Measurements from ENCODE around the gene RBBP4. TPM values are rescaled to one million over a fixed set of nuclear protein-coding genes. Genes with fewer than 3 reads are reported as not detected.
"Not testable (repeated sequence)": the region's sequence is repeated elsewhere in the genome, so short reads cannot be mapped to it uniquely, and the experiment has no call there.

The RBBP4 gene
- total RNA-seq, 1 experiment from 2014 or later = 279 TPM

- intact Hi-C loops (cut with micrococcal nuclease) = no loop called here
- Histone ChIP-seq H3K79me2 (ENCODE audit: insufficient read depth, low read length) (no peaks in the 10 kb centered on the region), H3K27ac (ENCODE audit: low read depth, low read length) (no peak overlapping the region), H3K4me2 (ENCODE audit: low read length) (no peak overlapping the region), H2AFZ (ENCODE audit: low read depth, low read length, poor library complexity, severe bottlenecking) (no peak overlapping the region), H3K36me3 (ENCODE audit: control insufficient read depth in 1 of 2, insufficient read depth in 2 of 2, low read length in 2 of 2) (no peaks in the 10 kb centered on the region), H3K4me1 (ENCODE audit: control insufficient read depth in 1 of 2, insufficient read depth in 2 of 2, low read length in 2 of 2) (peaks cover 15 to 28% of the 10 kb centered on the region in 2 experiments), H3K9me2 (ENCODE audit: insufficient read depth) (no peaks in the 10 kb centered on the region), H3K4me3 (replicated peaks in 1 of 2; ENCODE audit: low read depth in 1 of 2, low read length in 2 of 2) (no peak overlapping the region), H4K20me1 (ENCODE audit: insufficient read depth) (no peaks in the 10 kb centered on the region), H3K9ac (ENCODE audit: low read length) (no peak overlapping the region), H3K27me3 (ENCODE audit: insufficient read depth, low read length) (no peaks in the 10 kb centered on the region), H3K9me3 (ENCODE audit: control insufficient read depth in 1 of 2, insufficient read depth in 1 of 2, low read depth in 1 of 2, low read length in 2 of 2) (no peaks in the 10 kb centered on the region)
- ATAC-seq (no peak), DNase-seq (ENCODE audit: low read depth, low spot score) (no peak)
- TF ChIP-seq, protein P1, sequence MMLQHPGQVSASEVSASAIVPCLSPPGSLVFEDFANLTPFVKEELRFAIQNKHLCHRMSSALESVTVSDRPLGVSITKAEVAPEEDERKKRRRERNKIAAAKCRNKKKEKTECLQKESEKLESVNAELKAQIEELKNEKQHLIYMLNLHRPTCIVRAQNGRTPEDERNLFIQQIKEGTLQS (IDR thresholded peaks at IDR 0.05) = no peak
- peak in 2 of 3 experiments; percentile 4 to 16; a peak in 2 of 6 replicates for TF ChIP-seq CTCF (IDR thresholded peaks at IDR 0.05 in 2 of 3, conservative IDR thresholded peaks at IDR 0.05 in 1 of 3; ENCODE audit: borderline replicate concordance in 1 of 3, insufficient read depth in 1 of 3, low read depth in 2 of 3, low read length in 2 of 3)
- no peak for TF ChIP-seq CEBPB (IDR thresholded peaks at IDR 0.05; ENCODE audit: low read depth)
- no TSS peak for BruUV-seq (replicated peaks)
- CTCF ChIA-PET = interaction anchor here (1.3 kb wide), 1 partner anchor 64 kb away, joined by 8 read pairs; no protein-coding TSS in a partner anchor
- POLR2A ChIA-PET = no interaction called here
- RAD21 ChIA-PET (ENCODE audit: low non-redundant PET in 1 of 2, low total read pairs in 2 of 2, uncharacterized antibody in 2 of 2, unreplicated experiment in 2 of 2) = interaction anchor here (0.8 to 1.0 kb wide), 2 partner anchors 63 to 65 kb away, joined by 3 read pairs; no protein-coding TSS in a partner anchor
Measured at GRCh38 chr1:32709476-32709875, 58.5 kb downstream of the RBBP4 start.

- DNase-seq (ENCODE audit: low read depth, low spot score); H3K9me2 ChIP-seq (ENCODE audit: insufficient read depth); H3K9me3 ChIP-seq (ENCODE audit: control insufficient read depth in 1 of 2, insufficient read depth in 1 of 2, low read depth in 1 of 2, low read length in 2 of 2); H3K4me3 ChIP-seq (replicated peaks in 1 of 2; ENCODE audit: low read depth in 1 of 2, low read length in 2 of 2); H3K27ac ChIP-seq (ENCODE audit: low read depth, low read length); H2AFZ ChIP-seq (ENCODE audit: low read depth, low read length, poor library complexity, severe bottlenecking); H3K79me2 ChIP-seq (ENCODE audit: insufficient read depth, low read length); ATAC-seq; H3K27me3 ChIP-seq (ENCODE audit: insufficient read depth, low read length); intact Hi-C loops (cut with micrococcal nuclease); H4K20me1 ChIP-seq (ENCODE audit: insufficient read depth); H3K36me3 ChIP-seq (ENCODE audit: control insufficient read depth in 1 of 2, insufficient read depth in 2 of 2, low read length in 2 of 2); BruUV-seq (replicated peaks): not testable (repeated sequence)
- peak overlapping the region; percentile 76; the same call in 1 of the 2 replicates for H3K4me2 ChIP-seq (ENCODE audit: low read length)
- CTCF ChIA-PET = interaction anchor here (0.7 to 3.3 kb wide), 11 partner anchors 12 to 262 kb away, joined by 3 to 108 read pairs (median 4); no protein-coding TSS in a partner anchor
- POLR2A ChIA-PET = interaction anchor here (0.9 to 2.1 kb wide), 2 partner anchors 12 to 62 kb away, joined by 3 to 13 read pairs; no protein-coding TSS in a partner anchor
- RAD21 ChIA-PET (ENCODE audit: low non-redundant PET in 1 of 2, low total read pairs in 2 of 2, uncharacterized antibody in 2 of 2, unreplicated experiment in 2 of 2) = interaction anchor here in 1 of 2 experiments (2.3 kb wide), 1 partner anchor 62 kb away, joined by 31 read pairs; no protein-coding TSS in a partner anchor
- H3K4me1 ChIP-seq (ENCODE audit: control insufficient read depth in 1 of 2, insufficient read depth in 2 of 2, low read length in 2 of 2) = peaks cover 22 to 37% of the 10 kb centered on the region in 2 experiments
- H3K9ac ChIP-seq (ENCODE audit: low read length) = 0 out of 2 replicates have a peak overlapping the region, but pooled peaks have one; percentile 50
Measured at GRCh38 chr1:32711221-32711620, 60.2 kb downstream of the RBBP4 start.

All from HCT116 (cell line).